Prostate gland (tissue), 2 donors: ENCODE results near the gene ZNF532. TPM values are rescaled to one million over a fixed set of nuclear protein-coding genes. Genes with fewer than 3 reads are reported as not detected.

Experiments used
- DNase-seq: peaks from one replicate; pipeline ENCODE4 v3.0.0-alpha.2; 2019; ENCODE audit warnings: low spot score
- H3K27ac ChIP-seq, 2 donors: fragments of 200-600 bp; sonication (generic); 2 replicates each; pipeline ENCODE4 v1.5.1; 2017 to 2019
- H3K27me3 ChIP-seq: fragments of 200-600 bp; sonication (generic); replicated peaks from 2 replicates; pipeline ENCODE4 v1.5.1; 2019; ENCODE audit not compliant: insufficient read depth
- H3K36me3 ChIP-seq, 2 donors: fragments of 200-600 bp; sonication (generic); 1 replicate in 1 of 2; 2 replicates in 1 of 2; pipeline versions ENCODE4 v1.5.1 to v1.8.1; 2017 to 2019
- H3K4me1 ChIP-seq: fragments of 200-600 bp; sonication (generic); replicated peaks from 2 replicates; pipeline ENCODE4 v1.5.1; 2019
- H3K4me3 ChIP-seq, 2 donors: fragments of 200-600 bp; sonication (generic); 2 replicates each; pipeline ENCODE4 v1.5.1; 2017 to 2019
- H3K9me3 ChIP-seq: fragments of 200-600 bp; sonication (generic); 2 replicates; pipeline ENCODE4 v1.5.1; 2017
- CTCF ChIP-seq, 4 experiments: fragments of 200-600 bp in 2 of 4; fragments of 450-650 bp in 2 of 4; sonication (generic) in 2 of 4; IDR thresholded peaks; 1 replicate in 3 of 4; 2 replicates in 1 of 4; pipeline ENCODE4 v1.5.1; 2016 to 2019; ENCODE audit warnings: antibody characterized with exemption in 4 of 4, mild to moderate bottlenecking in 2 of 4, moderate library complexity in 2 of 4
- POLR2A ChIP-seq: fragments of 450-650 bp; IDR thresholded peaks from one replicate; pipeline ENCODE4 v1.6.1; 2016; ENCODE audit warnings: antibody characterized with exemption, mild to moderate bottlenecking
- POLR2AphosphoS5 ChIP-seq: sonication (generic); formaldehyde crosslinking; IDR thresholded peaks from one replicate; pipeline ENCODE4 v1.6.1; 2017; ENCODE audit warnings: antibody characterized with exemption
- WGBS: methylation state at CpG from one replicate; pipeline ENCODE4 v1.1.5; 2018; 5-methylcytosine and 5-hydroxymethylcytosine counted together
- intact Hi-C: fragments of 100-400 bp; cut with DNase I; formaldehyde crosslinking; loops from one replicate; pipeline ENCODE4 v1.14.2; 2022
- total RNA-seq, 2 donors: library from RNA; depleted of rRNA; stranded (reverse); fragments of >200 nt; gene quantifications; one replicate each; pipeline ENCODE4 v1.1.0, GENCODE V29; 2016

The ZNF532 gene
- total RNA-seq, 2 donors from 2014 or later = 231 to 299 TPM

GRCh38 chr18:58983260-58984155, 118.8 kb downstream of the ZNF532 start:
- TF ChIP-seq POLR2A (no peak), POLR2AphosphoS5 (no peak), CTCF (IDR thresholded peaks at IDR 0.05) (no peak)
- H3K4me1 ChIP-seq = no peaks in the 10 kb centered on the region
- no peaks in the 10 kb centered on the region for H3K9me3 ChIP-seq
- peak overlapping the region; percentile 36 to 87 for H3K27ac ChIP-seq
- no peaks in the 10 kb centered on the region for H3K27me3 ChIP-seq
- H3K4me3 ChIP-seq = no peak overlapping the region
- WGBS = 86% methylated on average over 17 of the region's 17 CpGs
- intact Hi-C loops = no loop called here
- DNase-seq = no peak
- peaks cover 23% of the 10 kb centered on the region in 2 donors for H3K36me3 ChIP-seq

GRCh38 chr18:58988600-58988999, 123.9 kb downstream of the ZNF532 start:
- intact Hi-C loops = no loop called here
- Histone ChIP-seq H3K27ac (peak overlapping the region in 1 of 2 donors; percentile 66), H3K27me3 (no peaks in the 10 kb centered on the region), H3K9me3 (no peaks in the 10 kb centered on the region), H3K36me3 (peaks cover under 1 to 3% of the 10 kb centered on the region in 2 donors), H3K4me1 (no peaks in the 10 kb centered on the region), H3K4me3 (no peak overlapping the region)
- DNase-seq = no peak
- WGBS = 67% methylated on average over 2 of the region's 2 CpGs
- TF ChIP-seq CTCF (IDR thresholded peaks at IDR 0.05) (no peak), POLR2AphosphoS5 (no peak), POLR2A (no peak)

- WGBS = 88% methylated on average over 2 of the region's 2 CpGs
- no peaks in the 10 kb centered on the region for H3K4me1 ChIP-seq
- no peaks in the 10 kb centered on the region for H3K36me3 ChIP-seq
- intact Hi-C loops = no loop called here
- no peaks in the 10 kb centered on the region for H3K9me3 ChIP-seq
- no peak for DNase-seq
- no peaks in the 10 kb centered on the region for H3K27me3 ChIP-seq
- no peak for TF ChIP-seq CTCF (IDR thresholded peaks at IDR 0.05)
- TF ChIP-seq POLR2A = no peak
- TF ChIP-seq POLR2AphosphoS5 = no peak
- H3K4me3 ChIP-seq = no peak overlapping the region
- peak overlapping the region in 1 of 2 donors; percentile 66 for H3K27ac ChIP-seq
These were observed 124.6 kb downstream of the ZNF532 start for GRCh38 chr18:58989184-58989759.

- H3K27me3 ChIP-seq = no peaks in the 10 kb centered on the region
- DNase-seq = no peak
- intact Hi-C loops = no loop called here
- no peaks in the 10 kb centered on the region for H3K9me3 ChIP-seq
- H3K4me1 ChIP-seq = no peaks in the 10 kb centered on the region
- 82% methylated on average over 6 of the region's 6 CpGs for WGBS
- no peaks in the 10 kb centered on the region for H3K36me3 ChIP-seq
- peak overlapping the region in 1 of 2 donors; percentile 66 for H3K27ac ChIP-seq
- TF ChIP-seq POLR2AphosphoS5 = no peak
- no peak for TF ChIP-seq CTCF (IDR thresholded peaks at IDR 0.05)
- TF ChIP-seq POLR2A = no peak
- no peak overlapping the region for H3K4me3 ChIP-seq
These were observed 126.0 kb downstream of the ZNF532 start for GRCh38 chr18:58990720-58991119.
